ENCODE data around the gene DBNDD1. TPM values are rescaled to one million over a fixed set of nuclear protein-coding genes. Genes with fewer than 3 reads are reported as not detected.
A peak's percentile ranks its signal among the peaks of the same experiment; 100 is the strongest.

DBNDD1 gene
- total and polyA plus RNA-seq, 5 experiments from 2014 or later = 0.57 to 3.5 (median 2.8) TPM

- Mint-ChIP-seq H3K9me3 (peaks cover 0 to 4% (median 0%) of the 10 kb centered on the region in 9 donors), H3K4me1 (peaks cover 0 to 5% (median 3%) of the 10 kb centered on the region in 4 donors), H3K36me3 (peaks cover 0 to 28% (median 11%) of the 10 kb centered on the region in 3 donors), H3K4me3 (peak overlapping the region in 1 of 10 donors; percentile 36), H3K27ac (peak overlapping the region in 7 of 10 donors; percentile 19 to 87 (median 73)), H3K27me3 (no peaks in the 10 kb centered on the region)
- DNase-seq (no peak), ATAC-seq (no peak)
- POLR2A ChIA-PET = no interaction called here
Measured at GRCh38 chr16:89994389-89994720, 24.9 kb downstream of the DBNDD1 start.

GRCh38 chr16:89993971-89994370 is 25.3 kb downstream of the DBNDD1 start:
- H3K27ac Mint-ChIP-seq = peak overlapping the region in 4 of 10 donors; percentile 19 to 87 (median 54)

GRCh38 chr16:89993377-89993776 is 25.9 kb downstream of the DBNDD1 start:
- H3K9me3 Mint-ChIP-seq = peaks cover 0 to 4% (median 0%) of the 10 kb centered on the region in 9 donors
- peak overlapping the region in 1 of 10 donors; percentile 40 for H3K27ac Mint-ChIP-seq
- POLR2A ChIA-PET = no interaction called here
- ATAC-seq (no peak), DNase-seq (no peak)
- no peak overlapping the region for H3K4me3 Mint-ChIP-seq
- peaks cover 0 to 5% (median 3%) of the 10 kb centered on the region in 4 donors for H3K4me1 Mint-ChIP-seq
- no peaks in the 10 kb centered on the region for H3K27me3 Mint-ChIP-seq
- H3K36me3 Mint-ChIP-seq = peaks cover 0 to 36% (median 11%) of the 10 kb centered on the region in 3 donors

More at GRCh38 chr16:89993971-89994370, 25.3 kb downstream of the DBNDD1 start:
- Mint-ChIP-seq H3K4me3 (no peak overlapping the region), H3K27me3 (no peaks in the 10 kb centered on the region), H3K36me3 (peaks cover 0 to 32% (median 11%) of the 10 kb centered on the region in 3 donors), H3K9me3 (peaks cover 0 to 4% (median 0%) of the 10 kb centered on the region in 9 donors), H3K4me1 (peaks cover 0 to 5% (median 3%) of the 10 kb centered on the region in 4 donors)
- POLR2A ChIA-PET = no interaction called here
- DNase-seq = no peak
- no peak for ATAC-seq

GRCh38 chr16:89990799-89991198 is 28.5 kb downstream of the DBNDD1 start:
- POLR2A ChIA-PET = no interaction called here
- H3K4me1 Mint-ChIP-seq = peaks cover 0 to 7% (median 4%) of the 10 kb centered on the region in 4 donors
- peaks cover 0 to 55% (median 8%) of the 10 kb centered on the region in 3 donors for H3K36me3 Mint-ChIP-seq
- no peak for ATAC-seq
- peaks cover 0 to 4% (median 0%) of the 10 kb centered on the region in 9 donors for H3K9me3 Mint-ChIP-seq
- no peak overlapping the region for H3K4me3 Mint-ChIP-seq
- DNase-seq = no peak
- peak overlapping the region in 1 of 10 donors; percentile 84 for H3K27ac Mint-ChIP-seq
- no peaks in the 10 kb centered on the region for H3K27me3 Mint-ChIP-seq

- no peak for DNase-seq
- ATAC-seq = no peak
- POLR2A ChIA-PET = no interaction called here
- Mint-ChIP-seq H3K27ac (no peak overlapping the region), H3K4me1 (peaks cover 0 to 7% (median under 1%) of the 10 kb centered on the region in 4 donors), H3K9me3 (no peaks in the 10 kb centered on the region), H3K4me3 (no peak overlapping the region), H3K27me3 (no peaks in the 10 kb centered on the region), H3K36me3 (peaks cover 0 to 59% (median 12%) of the 10 kb centered on the region in 3 donors)
Measured at GRCh38 chr16:89988951-89989350, 30.3 kb downstream of the DBNDD1 start.

- POLR2A ChIA-PET = no interaction called here
- peak overlapping the region in 1 of 10 donors; percentile 24 for H3K27ac Mint-ChIP-seq
- no peaks in the 10 kb centered on the region for H3K9me3 Mint-ChIP-seq
- DNase-seq = no peak
- H3K36me3 Mint-ChIP-seq = peaks cover 0 to 61% (median 19%) of the 10 kb centered on the region in 3 donors
- no peaks in the 10 kb centered on the region for H3K27me3 Mint-ChIP-seq
- H3K4me3 Mint-ChIP-seq = no peak overlapping the region
- no peak for ATAC-seq
- H3K4me1 Mint-ChIP-seq = peaks cover 0 to 7% (median under 1%) of the 10 kb centered on the region in 4 donors
Measured at GRCh38 chr16:89987169-89987568, 32.1 kb downstream of the DBNDD1 start.

GRCh38 chr16:89986600-89986999 is 32.7 kb downstream of the DBNDD1 start:
- Mint-ChIP-seq H3K36me3 (peaks cover 0 to 63% (median 21%) of the 10 kb centered on the region in 3 donors), H3K27me3 (no peaks in the 10 kb centered on the region), H3K27ac (peak overlapping the region in 1 of 10 donors; percentile 44), H3K4me1 (peaks cover 0 to 7% (median under 1%) of the 10 kb centered on the region in 4 donors), H3K4me3 (no peak overlapping the region), H3K9me3 (no peaks in the 10 kb centered on the region)
- DNase-seq (no peak), ATAC-seq (no peak)
- POLR2A ChIA-PET = no interaction called here

- peaks cover 0 to 7% (median under 1%) of the 10 kb centered on the region in 4 donors for H3K4me1 Mint-ChIP-seq
- DNase-seq = no peak
- POLR2A ChIA-PET = interaction anchor here (0.6 to 0.7 kb wide), 2 partner anchors 7 to 9 kb away, joined by 3 read pairs; no protein-coding TSS in a partner anchor
- peak overlapping the region in 1 of 10 donors; percentile 11 for H3K27ac Mint-ChIP-seq
- H3K27me3 Mint-ChIP-seq = no peaks in the 10 kb centered on the region
- H3K4me3 Mint-ChIP-seq = no peak overlapping the region
- peaks cover 0 to 73% (median 23%) of the 10 kb centered on the region in 3 donors for H3K36me3 Mint-ChIP-seq
- no peaks in the 10 kb centered on the region for H3K9me3 Mint-ChIP-seq
- ATAC-seq = no peak
Measured at GRCh38 chr16:89985219-89985618, 34.0 kb downstream of the DBNDD1 start.

GRCh38 chr16:89984216-89984615 is 35.0 kb downstream of the DBNDD1 start:
- no peaks in the 10 kb centered on the region for H3K27me3 Mint-ChIP-seq

GRCh38 chr16:89983536-89983935 is 35.7 kb downstream of the DBNDD1 start:
- POLR2A ChIA-PET = no interaction called here
- H3K9me3 Mint-ChIP-seq = no peaks in the 10 kb centered on the region
- peaks cover 0 to 7% (median 2%) of the 10 kb centered on the region in 4 donors for H3K4me1 Mint-ChIP-seq
- ATAC-seq (no peak), DNase-seq (no peak)
- H3K27me3 Mint-ChIP-seq = no peaks in the 10 kb centered on the region
- no peak overlapping the region for H3K4me3 Mint-ChIP-seq
- peaks cover 0 to 83% (median 28%) of the 10 kb centered on the region in 3 donors for H3K36me3 Mint-ChIP-seq
- no peak overlapping the region for H3K27ac Mint-ChIP-seq

More at GRCh38 chr16:89984216-89984615, 35.0 kb downstream of the DBNDD1 start:
- Mint-ChIP-seq H3K36me3 (peaks cover 0 to 81% (median 28%) of the 10 kb centered on the region in 3 donors), H3K9me3 (no peaks in the 10 kb centered on the region), H3K4me1 (peaks cover 0 to 7% (median under 1%) of the 10 kb centered on the region in 4 donors), H3K4me3 (no peak overlapping the region), H3K27ac (no peak overlapping the region)
- POLR2A ChIA-PET = no interaction called here
- no peak for DNase-seq
- no peak for ATAC-seq

GRCh38 chr16:89982318-89982717 is 36.9 kb downstream of the DBNDD1 start:
- H3K27ac Mint-ChIP-seq = no peak overlapping the region
- DNase-seq = no peak
- H3K9me3 Mint-ChIP-seq = no peaks in the 10 kb centered on the region
- peaks cover 0 to 87% (median 29%) of the 10 kb centered on the region in 3 donors for H3K36me3 Mint-ChIP-seq
- H3K4me3 Mint-ChIP-seq = no peak overlapping the region
- no peak for ATAC-seq
- H3K27me3 Mint-ChIP-seq = no peaks in the 10 kb centered on the region
- POLR2A ChIA-PET = no interaction called here
- peaks cover 0 to 7% (median 4%) of the 10 kb centered on the region in 4 donors for H3K4me1 Mint-ChIP-seq

- H3K4me1 Mint-ChIP-seq = peaks cover 0 to 9% (median under 1%) of the 10 kb centered on the region in 4 donors
- H3K27me3 Mint-ChIP-seq = no peaks in the 10 kb centered on the region
- peaks cover 0 to 80% (median 28%) of the 10 kb centered on the region in 3 donors for H3K36me3 Mint-ChIP-seq
- H3K4me3 Mint-ChIP-seq = no peak overlapping the region
- POLR2A ChIA-PET = no interaction called here
- no peaks in the 10 kb centered on the region for H3K9me3 Mint-ChIP-seq
- no peak for ATAC-seq
- H3K27ac Mint-ChIP-seq = no peak overlapping the region
- no peak for DNase-seq
Measured at GRCh38 chr16:89981414-89981813, 37.8 kb downstream of the DBNDD1 start.

- ATAC-seq (no peak), DNase-seq (no peak)
- Mint-ChIP-seq H3K4me3 (peak overlapping the region in 5 of 10 donors; percentile 1 to 69 (median 20)), H3K27me3 (no peaks in the 10 kb centered on the region), H3K36me3 (peaks cover 0 to 24% (median 5%) of the 10 kb centered on the region in 3 donors), H3K4me1 (peaks cover 13 to 53% (median 34%) of the 10 kb centered on the region in 4 donors), H3K27ac (peak overlapping the region in 2 of 10 donors; percentile 13 to 76), H3K9me3 (peaks cover 0 to 3% (median 0%) of the 10 kb centered on the region in 9 donors)
- POLR2A ChIA-PET = interaction anchor here (0.6 to 1.4 kb wide), 2 partner anchors 14 to 51 kb away, joined by 4 read pairs; no protein-coding TSS in a partner anchor
Measured at GRCh38 chr16:89974870-89975269, 44.4 kb downstream of the DBNDD1 start.

Data from naive thymus-derived CD8-positive, alpha-beta T cell (primary cell).